IMR-90 (cell line): Measurements from ENCODE around the gene HOXA10. TPM values are rescaled to one million over a fixed set of nuclear protein-coding genes. Genes with fewer than 3 reads are reported as not detected.

Experiments
- CHD1 ChIP-seq: IDR thresholded peaks from 2 replicates; pipeline ENCODE4 v1.6.1; 2012; ENCODE audit warnings: low read depth, low read length, improper control_type of control experiment
- polyA plus RNA-seq, 3 experiments: library from polyadenylated mRNA; depleted of rRNA; stranded (reverse); fragments of >200 nt; gene quantifications; 2 replicates each; pipeline ENCODE4 v1.2.3, GENCODE V29; 2012; ENCODE audit warnings: low replicate concordance in 1 of 3
- total RNA-seq: library from RNA; depleted of rRNA; stranded (reverse); fragments of >200 nt; gene quantifications from 2 replicates; pipeline ENCODE4 v1.2.3, GENCODE V29; 2012
- TF ChIP-seq, protein P1 (sequence below): fragments of 150-350 bp; IDR thresholded peaks from 2 replicates; pipeline ENCODE4 v1.6.1; 2016; ENCODE audit warnings: low read depth, mild to moderate bottlenecking, low read length, moderate library complexity, borderline replicate concordance

The HOXA10 gene
- total and polyA plus RNA-seq, 2 of the 4 experiments (the other 2 are of a cell fraction) = 0.10 to 0.18 TPM

DNA sequence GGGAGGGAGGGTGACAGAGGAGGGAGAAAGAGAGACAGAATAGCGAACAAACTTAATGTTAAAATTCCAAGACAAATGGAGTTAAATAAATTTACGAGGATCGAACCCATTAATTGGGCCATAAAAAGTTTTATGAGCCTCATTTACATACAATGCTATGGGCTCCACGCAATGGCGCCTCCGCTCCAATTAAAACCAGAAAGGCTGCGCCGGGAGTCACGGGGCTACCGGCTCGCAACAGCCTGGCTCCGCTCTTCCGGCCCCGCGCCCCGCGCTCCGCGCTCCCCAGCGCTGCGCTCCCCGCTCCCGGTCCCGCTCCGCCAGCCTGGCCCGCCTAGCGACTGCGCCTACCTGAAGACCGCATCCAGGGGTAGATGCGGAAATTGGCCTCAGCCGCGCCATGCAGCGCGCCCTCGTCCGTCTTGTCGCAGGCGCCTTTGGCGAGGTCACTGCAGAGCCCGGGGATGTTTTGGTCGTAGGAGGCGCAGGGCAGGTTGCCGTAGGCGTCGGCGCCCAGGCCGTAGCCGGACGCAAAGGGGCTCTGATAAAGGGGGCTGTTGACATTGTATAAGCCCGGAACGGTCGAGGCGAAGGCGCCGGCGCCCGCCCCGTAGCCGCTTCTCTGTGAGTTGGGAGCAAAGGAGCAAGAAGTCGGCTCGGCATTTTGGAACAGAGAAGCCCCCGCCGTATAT, 18.2 kb downstream of the HOXA10 start (continued):
- TF ChIP-seq, protein P1, sequence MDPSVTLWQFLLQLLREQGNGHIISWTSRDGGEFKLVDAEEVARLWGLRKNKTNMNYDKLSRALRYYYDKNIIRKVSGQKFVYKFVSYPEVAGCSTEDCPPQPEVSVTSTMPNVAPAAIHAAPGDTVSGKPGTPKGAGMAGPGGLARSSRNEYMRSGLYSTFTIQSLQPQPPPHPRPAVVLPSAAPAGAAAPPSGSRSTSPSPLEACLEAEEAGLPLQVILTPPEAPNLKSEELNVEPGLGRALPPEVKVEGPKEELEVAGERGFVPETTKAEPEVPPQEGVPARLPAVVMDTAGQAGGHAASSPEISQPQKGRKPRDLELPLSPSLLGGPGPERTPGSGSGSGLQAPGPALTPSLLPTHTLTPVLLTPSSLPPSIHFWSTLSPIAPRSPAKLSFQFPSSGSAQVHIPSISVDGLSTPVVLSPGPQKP = no peak
- no peak for TF ChIP-seq CHD1
